AG09309 (cell line): ENCODE data around the gene NADK.

Experiments
- DNase-seq: peaks from one replicate; pipeline ENCODE4 v3.0.0-alpha.2; 2010; ENCODE audit warnings: low read depth
- H3K4me3 ChIP-seq: 2 replicates; pipeline ENCODE4 v1.5.1; 2011; ENCODE audit warnings: mild to moderate bottlenecking, low read depth, low read length, moderate library complexity; ENCODE audit not compliant: control insufficient read depth
- TF ChIP-seq, protein P1 (sequence below): IDR thresholded peaks from 2 replicates; pipeline ENCODE4 v1.5.1; 2011; ENCODE audit warnings: mild to moderate bottlenecking, low read depth, low read length, inconsistent platforms; ENCODE audit not compliant: insufficient read depth, control insufficient read depth; ENCODE audit errors: missing control alignments

NADK gene

DNA sequence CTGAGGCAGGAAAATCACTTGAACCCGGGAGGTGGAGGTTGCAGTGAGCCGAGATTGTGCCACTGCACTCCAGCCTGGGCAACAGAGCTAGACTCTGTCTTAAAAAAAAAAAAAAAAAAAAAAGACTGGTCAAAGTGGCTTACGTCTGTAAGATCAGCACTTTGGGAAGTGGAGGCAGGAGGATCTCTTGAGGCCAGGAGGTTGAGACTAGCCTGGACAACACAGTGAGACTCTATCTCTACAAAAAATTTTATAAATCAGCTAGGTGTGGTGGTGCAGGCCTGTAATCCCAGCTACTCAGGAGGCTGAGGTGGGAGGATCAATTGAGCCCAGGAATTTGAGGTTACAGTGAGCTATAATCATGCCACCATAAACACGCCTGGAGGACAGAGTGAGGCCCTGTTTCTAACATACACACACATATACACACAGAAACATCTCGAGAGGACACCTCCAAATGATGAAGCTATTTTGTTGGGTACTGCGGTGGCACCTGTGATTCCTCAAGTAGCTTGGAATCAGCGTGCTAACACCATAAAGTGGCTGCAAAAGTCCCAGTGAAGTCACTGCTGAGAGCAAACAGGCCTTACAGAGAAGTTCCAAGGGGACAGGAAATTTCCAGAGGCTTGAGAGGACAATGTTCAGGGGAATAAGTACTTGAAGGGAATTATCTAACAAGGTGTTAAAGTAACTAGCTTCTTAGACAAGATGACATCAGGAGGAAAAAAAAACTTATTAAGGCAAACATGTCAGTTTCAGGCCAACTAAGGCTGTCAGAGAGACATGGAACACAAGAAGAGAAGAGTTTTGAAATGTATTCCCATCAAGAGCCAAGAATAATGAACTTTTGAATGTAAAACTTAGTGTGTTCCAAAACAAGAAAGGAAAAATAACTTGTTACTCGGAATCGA lies 1.3 kb downstream of the NADK start:
- peak overlapping the region; percentile 68 for H3K4me3 ChIP-seq
- TF ChIP-seq, protein P1, sequence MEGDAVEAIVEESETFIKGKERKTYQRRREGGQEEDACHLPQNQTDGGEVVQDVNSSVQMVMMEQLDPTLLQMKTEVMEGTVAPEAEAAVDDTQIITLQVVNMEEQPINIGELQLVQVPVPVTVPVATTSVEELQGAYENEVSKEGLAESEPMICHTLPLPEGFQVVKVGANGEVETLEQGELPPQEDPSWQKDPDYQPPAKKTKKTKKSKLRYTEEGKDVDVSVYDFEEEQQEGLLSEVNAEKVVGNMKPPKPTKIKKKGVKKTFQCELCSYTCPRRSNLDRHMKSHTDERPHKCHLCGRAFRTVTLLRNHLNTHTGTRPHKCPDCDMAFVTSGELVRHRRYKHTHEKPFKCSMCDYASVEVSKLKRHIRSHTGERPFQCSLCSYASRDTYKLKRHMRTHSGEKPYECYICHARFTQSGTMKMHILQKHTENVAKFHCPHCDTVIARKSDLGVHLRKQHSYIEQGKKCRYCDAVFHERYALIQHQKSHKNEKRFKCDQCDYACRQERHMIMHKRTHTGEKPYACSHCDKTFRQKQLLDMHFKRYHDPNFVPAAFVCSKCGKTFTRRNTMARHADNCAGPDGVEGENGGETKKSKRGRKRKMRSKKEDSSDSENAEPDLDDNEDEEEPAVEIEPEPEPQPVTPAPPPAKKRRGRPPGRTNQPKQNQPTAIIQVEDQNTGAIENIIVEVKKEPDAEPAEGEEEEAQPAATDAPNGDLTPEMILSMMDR = no peak
- DNase-seq = no peak

DNA sequence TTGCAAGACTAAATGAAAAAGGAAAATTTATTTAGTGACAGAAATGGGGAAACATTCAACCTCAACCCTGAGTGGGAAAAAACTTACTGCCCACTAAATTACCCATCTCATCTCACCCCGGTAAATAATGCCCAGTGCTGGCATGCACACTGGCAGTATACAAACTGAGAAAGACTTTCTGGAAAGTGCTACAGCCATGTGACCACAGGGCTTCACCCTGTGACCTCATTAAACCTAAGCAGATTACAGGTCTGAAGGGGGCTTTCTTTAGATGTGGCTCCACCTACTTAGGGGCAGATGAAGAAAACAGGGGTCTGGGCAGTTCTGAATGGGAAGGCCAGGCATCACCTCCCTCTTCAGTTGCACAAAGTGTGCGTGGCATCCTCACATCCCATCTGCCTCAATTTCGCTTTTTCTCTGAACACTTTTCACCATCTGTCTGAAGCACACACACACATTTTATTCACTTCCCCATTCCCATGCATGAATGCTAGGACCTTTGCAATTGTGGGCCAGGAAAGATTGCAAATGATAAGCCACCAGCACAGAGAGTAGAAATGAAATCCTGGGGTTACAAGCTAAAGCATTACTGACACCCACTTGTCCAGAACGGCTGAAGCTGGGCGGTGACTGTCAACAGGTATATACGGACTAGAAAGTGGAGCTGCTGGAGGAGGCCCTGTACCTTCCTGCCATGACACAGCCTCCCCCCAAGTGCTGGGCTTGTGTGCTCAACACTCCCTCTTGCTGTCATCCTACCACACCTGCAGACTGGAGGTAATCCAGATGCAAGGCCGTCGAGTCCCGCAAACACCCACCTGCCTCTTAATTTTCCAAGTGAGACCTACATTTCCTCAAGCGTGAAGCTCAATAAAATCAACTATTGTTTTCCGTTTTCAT lies 2.7 kb downstream of the NADK start:
- DNase-seq = no peak
- TF ChIP-seq, protein P1 = no peak
- H3K4me3 ChIP-seq = no peak overlapping the region

DNA sequence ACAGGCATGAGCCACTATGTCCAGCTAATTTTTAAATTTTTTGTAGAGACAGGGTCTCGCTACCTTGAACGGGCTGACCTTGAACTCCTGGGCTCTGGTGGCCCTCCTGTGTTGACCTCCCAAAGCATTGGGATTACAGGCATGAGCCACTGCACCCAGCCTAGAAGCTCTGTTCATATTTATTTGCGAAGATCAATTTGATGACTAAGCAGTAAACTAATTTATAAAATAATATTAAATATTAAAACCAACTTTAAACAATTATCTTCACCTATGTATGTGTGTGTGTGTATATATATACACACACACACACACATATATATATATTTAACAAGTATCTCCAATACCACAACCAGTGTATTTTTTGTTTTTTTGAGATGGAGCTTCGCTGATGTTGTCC lies 4.4 kb downstream of the NADK start:
- TF ChIP-seq, protein P1 = no peak
- DNase-seq = no peak
- no peak overlapping the region for H3K4me3 ChIP-seq

DNA sequence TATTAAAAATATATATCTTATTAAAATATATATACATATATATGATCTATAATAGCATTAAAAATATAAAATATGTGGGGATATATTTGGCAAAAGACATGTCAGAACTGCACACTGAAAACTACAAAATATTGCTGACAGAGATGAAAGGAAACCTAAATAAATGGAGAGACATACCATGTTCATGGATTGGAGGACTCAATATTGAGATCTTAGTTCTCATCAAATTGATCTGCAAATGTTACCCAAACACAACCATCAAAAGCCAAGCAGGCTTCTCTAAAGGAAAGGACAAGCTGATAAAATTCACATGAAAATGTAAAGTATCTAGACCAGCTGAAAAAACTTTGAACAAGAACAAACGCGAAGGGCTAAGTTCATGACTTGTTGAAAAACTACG lies 7.2 kb downstream of the NADK start:
- TF ChIP-seq, protein P1 = no peak
- no peak for DNase-seq
- H3K4me3 ChIP-seq = no peak overlapping the region

DNA sequence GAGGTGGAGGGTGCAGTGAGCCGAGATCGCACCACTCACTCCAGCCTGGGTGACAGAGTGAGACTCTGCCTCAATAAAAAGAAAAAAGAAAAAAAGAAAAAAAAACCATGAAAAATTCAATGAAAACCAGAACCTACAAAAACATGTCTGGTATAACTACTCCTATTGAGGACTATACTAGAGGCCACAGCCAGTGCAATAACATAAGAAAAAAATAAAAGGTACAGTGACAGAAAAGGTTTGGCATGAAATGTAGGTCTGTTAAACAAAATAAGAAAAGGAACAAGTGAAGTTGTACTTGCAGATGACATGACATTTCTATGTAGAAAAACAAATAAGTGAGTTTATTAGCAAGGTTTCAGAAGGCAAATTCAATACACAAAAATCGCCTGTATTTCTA lies 8.2 kb downstream of the NADK start:
- H3K4me3 ChIP-seq = no peak overlapping the region
- TF ChIP-seq, protein P1 = no peak
- DNase-seq = no peak

DNA sequence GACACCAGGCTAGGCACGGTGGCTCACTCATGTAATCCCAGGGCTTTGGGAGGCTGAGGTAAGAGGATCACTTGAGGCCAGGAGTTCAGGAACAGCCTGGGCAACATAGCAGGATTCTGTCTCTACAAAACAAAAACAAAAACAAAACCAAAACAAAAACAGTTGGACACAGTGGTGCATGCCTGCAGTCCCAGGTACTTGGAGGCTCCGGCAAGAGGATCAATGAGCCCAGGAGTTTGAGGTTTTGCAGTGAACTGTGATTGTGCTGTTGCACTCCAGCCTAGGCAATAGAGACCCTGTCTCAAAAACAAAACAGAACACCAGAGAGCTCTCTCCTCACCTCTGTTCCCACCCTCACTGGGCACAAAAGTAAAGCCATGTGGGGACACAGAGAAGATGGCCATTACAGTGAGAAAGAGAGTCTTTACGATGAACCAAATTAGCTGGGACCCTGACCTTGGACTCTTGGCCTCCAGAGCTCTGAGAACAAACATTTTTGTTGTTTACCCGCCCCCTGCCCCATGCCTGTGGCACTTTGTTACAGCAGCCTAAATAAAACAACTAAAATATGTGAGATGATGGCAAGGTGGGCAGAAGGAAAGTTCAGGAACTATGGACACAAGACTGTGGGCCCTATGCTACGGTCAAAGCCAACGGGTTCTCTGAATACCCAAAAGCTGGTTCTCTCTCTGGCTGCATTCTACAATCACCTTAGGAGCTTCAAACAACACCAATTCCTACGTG lies 9.8 kb downstream of the NADK start:
- TF ChIP-seq, protein P1 = no peak
- H3K4me3 ChIP-seq = no peak overlapping the region
- no peak for DNase-seq
